H1 (cell line): ENCODE data around the gene RAB11FIP5.

Experiments used
- BACH1 ChIP-seq: IDR thresholded peaks from 2 replicates; pipeline ENCODE4 v1.6.1; 2012; ENCODE audit warnings: low read length, improper control_type of control experiment
- BCL11A ChIP-seq, 2 experiments: IDR thresholded peaks; one replicate each; pipeline ENCODE4 v1.6.1; 2011; ENCODE audit warnings: low read depth in 2 of 2, low read length in 2 of 2, mild to moderate bottlenecking in 2 of 2
- CTCF ChIP-seq, 3 experiments: IDR thresholded peaks; 1 replicate in 2 of 3; 2 replicates in 1 of 3; pipeline versions ENCODE4 v1.5.1 to v1.6.1; 2011; ENCODE audit warnings: low read length in 3 of 3, mild to moderate bottlenecking in 3 of 3, inconsistent platforms in 2 of 3, low read depth in 1 of 3, moderate library complexity in 1 of 3; ENCODE audit not compliant: insufficient read depth in 1 of 3; ENCODE audit errors: control extremely low read depth in 1 of 3
- EZH2 ChIP-seq: fragments of 200-600 bp; sonication (generic); IDR thresholded peaks from 2 replicates; pipeline ENCODE4 v1.7.1; 2012; ENCODE audit warnings: low read depth, mild to moderate bottlenecking, moderate library complexity, low read length, inconsistent platforms; ENCODE audit not compliant: severe bottlenecking
- JUN ChIP-seq: IDR thresholded peaks from 2 replicates; pipeline ENCODE4 v1.6.1; 2011; ENCODE audit warnings: low read depth, mild to moderate bottlenecking, improper control_type of control experiment, low read length
- JUND ChIP-seq: IDR thresholded peaks from 2 replicates; pipeline ENCODE4 v1.6.1; 2011; ENCODE audit warnings: mild to moderate bottlenecking, improper control_type of control experiment, low read length
- KDM4A ChIP-seq: IDR thresholded peaks from one replicate; pipeline ENCODE4 v1.7.1; 2012; ENCODE audit warnings: low read depth, mild to moderate bottlenecking, moderate library complexity, low read length, inconsistent platforms; ENCODE audit not compliant: severe bottlenecking
- POLR2AphosphoS5 ChIP-seq: IDR thresholded peaks from 2 replicates; pipeline ENCODE4 v1.6.1; 2011; ENCODE audit warnings: low read depth, low read length
- RBBP5 ChIP-seq: IDR thresholded peaks from 2 replicates; pipeline ENCODE4 v1.7.1; 2012; ENCODE audit warnings: low read depth, mild to moderate bottlenecking, inconsistent platforms, low read length, moderate library complexity, borderline replicate concordance
- RXRA ChIP-seq: IDR thresholded peaks from 2 replicates; pipeline ENCODE4 v1.6.1; 2011; ENCODE audit warnings: low read depth, mild to moderate bottlenecking, low read length, moderate library complexity; ENCODE audit not compliant: insufficient read depth
- SIN3A ChIP-seq, 2 experiments: IDR thresholded peaks in 1 of 2; conservative IDR thresholded peaks in 1 of 2; 2 replicates each; pipeline ENCODE4 v1.6.1; 2011 to 2012; ENCODE audit warnings: low read length in 2 of 2, improper control_type of control experiment in 1 of 2, low read depth in 1 of 2, mild to moderate bottlenecking in 1 of 2
- SUZ12 ChIP-seq: fragments of 200-600 bp; sonication (generic); IDR thresholded peaks from 2 replicates; pipeline ENCODE4 v1.6.1; 2012; ENCODE audit warnings: mild to moderate bottlenecking, inconsistent platforms, low read length, moderate library complexity, mixed read lengths
- TAF1 ChIP-seq: IDR thresholded peaks from 2 replicates; pipeline ENCODE4 v1.6.1; 2011; ENCODE audit warnings: mild to moderate bottlenecking, low read depth, low read length
- TF ChIP-seq, protein P1 (sequence below): IDR thresholded peaks from 2 replicates; pipeline ENCODE4 v1.6.1; 2012; ENCODE audit warnings: inconsistent platforms

- TF ChIP-seq, protein P1, sequence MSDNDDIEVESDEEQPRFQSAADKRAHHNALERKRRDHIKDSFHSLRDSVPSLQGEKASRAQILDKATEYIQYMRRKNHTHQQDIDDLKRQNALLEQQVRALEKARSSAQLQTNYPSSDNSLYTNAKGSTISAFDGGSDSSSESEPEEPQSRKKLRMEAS, result no peak
- TF ChIP-seq KDM4A, result no peak
- TF ChIP-seq JUN, result no peak
- no peak for TF ChIP-seq SIN3A (conservative IDR thresholded peaks at IDR 0.05 in 1 of 2, IDR thresholded peaks at IDR 0.05 in 1 of 2; ENCODE audit: low read depth in 1 of 2, low read length in 2 of 2)
- TF ChIP-seq RBBP5, result no peak
- TF ChIP-seq POLR2AphosphoS5, result no peak
- TF ChIP-seq RXRA, result no peak
- TF ChIP-seq CTCF (IDR thresholded peaks at IDR 0.05; ENCODE audit: control extremely low read depth in 1 of 3, insufficient read depth in 1 of 3, low read depth in 1 of 3, low read length in 3 of 3), result no peak
- TF ChIP-seq JUND, result no peak
- no peak for TF ChIP-seq EZH2
- no peak for TF ChIP-seq BACH1
- TF ChIP-seq SUZ12, result no peak
- no peak for TF ChIP-seq TAF1
- TF ChIP-seq BCL11A (IDR thresholded peaks at IDR 0.05; ENCODE audit: low read depth in 2 of 2, low read length in 2 of 2), result no peak
These were observed 33.1 kb downstream of the RAB11FIP5 start for GRCh38 chr2:73079636-73080035.
